Lower leg skin (tissue), 4 donors: ENCODE results near the gene NUDT13. TPM values are rescaled to one million over a fixed set of nuclear protein-coding genes. Genes with fewer than 3 reads are reported as not detected.

Source experiments
- DNase-seq, 2 donors: peaks; one replicate each; pipeline ENCODE4 v3.0.0-alpha.2; 2019; ENCODE audit warnings: low spot score in 2 of 2
- H3K4me3 ChIP-seq: fragments of 200-600 bp; sonication (generic); 2 replicates; pipeline ENCODE4 v1.5.1; 2017; ENCODE audit warnings: mild to moderate bottlenecking, low read depth; ENCODE audit not compliant: poor library complexity, severe bottlenecking
- POLR2A ChIP-seq, 2 donors: fragments of 450-650 bp; IDR thresholded peaks; one replicate each; pipeline ENCODE4 v1.6.1; 2016 to 2017; ENCODE audit warnings: antibody characterized with exemption in 2 of 2, mild to moderate bottlenecking in 1 of 2, moderate library complexity in 1 of 2
- WGBS, 2 donors: methylation state at CpG; one replicate each; pipeline ENCODE4 v1.1.5; 2018; 5-methylcytosine and 5-hydroxymethylcytosine counted together
- intact Hi-C: fragments of 100-400 bp; cut with DNase I; formaldehyde crosslinking; loops from one replicate; pipeline ENCODE4 v1.15.0; 2023; ENCODE audit warnings: low total_unique reads
- total RNA-seq, 4 donors: library from RNA; depleted of rRNA; stranded (reverse); fragments of >200 nt; gene quantifications; one replicate each; pipeline ENCODE4 v1.1.0, GENCODE V29; 2016
- TF ChIP-seq, protein P1 (sequence below), 3 donors: fragments of 450-650 bp; IDR thresholded peaks; one replicate each; pipeline ENCODE4 v1.5.1; 2016; ENCODE audit warnings: antibody characterized with exemption in 3 of 3, mild to moderate bottlenecking in 3 of 3, moderate library complexity in 2 of 3

The NUDT13 gene
- total RNA-seq, 4 donors from 2014 or later = 1.3 to 3.6 (median 2.9) TPM

GRCh38 chr10:73086816-73087215 lies 23.4 kb upstream of the NUDT13 start:
- intact Hi-C loops = no loop called here
- no peak for TF ChIP-seq POLR2A (IDR thresholded peaks at IDR 0.05)
- TF ChIP-seq, protein P1, sequence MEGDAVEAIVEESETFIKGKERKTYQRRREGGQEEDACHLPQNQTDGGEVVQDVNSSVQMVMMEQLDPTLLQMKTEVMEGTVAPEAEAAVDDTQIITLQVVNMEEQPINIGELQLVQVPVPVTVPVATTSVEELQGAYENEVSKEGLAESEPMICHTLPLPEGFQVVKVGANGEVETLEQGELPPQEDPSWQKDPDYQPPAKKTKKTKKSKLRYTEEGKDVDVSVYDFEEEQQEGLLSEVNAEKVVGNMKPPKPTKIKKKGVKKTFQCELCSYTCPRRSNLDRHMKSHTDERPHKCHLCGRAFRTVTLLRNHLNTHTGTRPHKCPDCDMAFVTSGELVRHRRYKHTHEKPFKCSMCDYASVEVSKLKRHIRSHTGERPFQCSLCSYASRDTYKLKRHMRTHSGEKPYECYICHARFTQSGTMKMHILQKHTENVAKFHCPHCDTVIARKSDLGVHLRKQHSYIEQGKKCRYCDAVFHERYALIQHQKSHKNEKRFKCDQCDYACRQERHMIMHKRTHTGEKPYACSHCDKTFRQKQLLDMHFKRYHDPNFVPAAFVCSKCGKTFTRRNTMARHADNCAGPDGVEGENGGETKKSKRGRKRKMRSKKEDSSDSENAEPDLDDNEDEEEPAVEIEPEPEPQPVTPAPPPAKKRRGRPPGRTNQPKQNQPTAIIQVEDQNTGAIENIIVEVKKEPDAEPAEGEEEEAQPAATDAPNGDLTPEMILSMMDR (IDR thresholded peaks at IDR 0.05) = no peak
- no peak for DNase-seq
- no peak overlapping the region for H3K4me3 ChIP-seq
- WGBS, 2 donors = 83 to 88% methylated on average over 4 of the region's 4 CpGs

GRCh38 chr10:73088304-73088703 lies 22.0 kb upstream of the NUDT13 start:
- intact Hi-C loops = no loop called here
- no peak for TF ChIP-seq POLR2A (IDR thresholded peaks at IDR 0.05)
- TF ChIP-seq, protein P1 (IDR thresholded peaks at IDR 0.05) = no peak
- H3K4me3 ChIP-seq = no peak overlapping the region
- DNase-seq = no peak

- no peak overlapping the region for H3K4me3 ChIP-seq
- no peak for DNase-seq
- intact Hi-C loops = no loop called here
- 94 to 95% methylated on average over 3 of the region's 3 CpGs for WGBS, 2 donors
- no peak for TF ChIP-seq POLR2A (IDR thresholded peaks at IDR 0.05)
- TF ChIP-seq, protein P1 (IDR thresholded peaks at IDR 0.05) = no peak
Measured at GRCh38 chr10:73092830-73093229, 17.4 kb upstream of the NUDT13 start.

- WGBS, 2 donors = 28 to 37% methylated on average over 2 of the region's 2 CpGs
- TF ChIP-seq, protein P1 (IDR thresholded peaks at IDR 0.05) = no peak
- no peak for TF ChIP-seq POLR2A (IDR thresholded peaks at IDR 0.05)
- no peak for DNase-seq
- H3K4me3 ChIP-seq = no peak overlapping the region
- intact Hi-C loops = no loop called here
Measured at GRCh38 chr10:73093922-73094850, 16.1 kb upstream of the NUDT13 start.

- TF ChIP-seq, protein P1 (IDR thresholded peaks at IDR 0.05) = no peak
- no peak for TF ChIP-seq POLR2A (IDR thresholded peaks at IDR 0.05)
- WGBS, 2 donors = 2 to 3% methylated on average over 5 of the region's 5 CpGs
- no peak for DNase-seq
- intact Hi-C loops = no loop called here
- H3K4me3 ChIP-seq = peak overlapping the region; percentile 96
Measured at GRCh38 chr10:73094986-73095480, 15.2 kb upstream of the NUDT13 start.
